Vagina (tissue), 2 donors: ENCODE results near the gene IL36G. TPM values are rescaled to one million over a fixed set of nuclear protein-coding genes. Genes with fewer than 3 reads are reported as not detected.

Experiments
- DNase-seq, 2 donors: peaks; one replicate each; pipeline ENCODE4 v3.0.0-alpha.2; 2017; ENCODE audit errors: extremely low spot score in 2 of 2
- H3K27ac ChIP-seq: fragments of 200-600 bp; sonication (generic); one replicate; pipeline ENCODE4 v1.5.1; 2019
- H3K27me3 ChIP-seq: fragments of 200-600 bp; sonication (generic); one replicate; pipeline ENCODE4 v1.5.1; 2019
- H3K36me3 ChIP-seq, 2 donors: fragments of 200-600 bp; sonication (generic); one replicate each; pipeline ENCODE4 v1.5.1; 2017 to 2019
- H3K4me1 ChIP-seq: fragments of 200-600 bp; sonication (generic); one replicate; pipeline ENCODE4 v1.5.1; 2019
- H3K4me3 ChIP-seq, 2 donors: fragments of 200-600 bp; sonication (generic); 1 replicate in 1 of 2; 2 replicates in 1 of 2; pipeline ENCODE4 v1.5.1; 2016 to 2019
- H3K9me3 ChIP-seq: fragments of 200-600 bp; sonication (generic); one replicate; pipeline ENCODE4 v1.5.1; 2019
- CTCF ChIP-seq, 3 experiments: fragments of 450-650 bp in 2 of 3; fragments of 200-600 bp in 1 of 3; sonication (generic) in 1 of 3; IDR thresholded peaks; one replicate each; pipeline ENCODE4 v1.5.1; 2017 to 2019; ENCODE audit warnings: antibody characterized with exemption in 3 of 3, mild to moderate bottlenecking in 2 of 3, moderate library complexity in 2 of 3
- POLR2A ChIP-seq, 2 donors: fragments of 450-650 bp; IDR thresholded peaks; one replicate each; pipeline ENCODE4 v1.6.1; 2017; ENCODE audit warnings: antibody characterized with exemption in 2 of 2, mild to moderate bottlenecking in 2 of 2, moderate library complexity in 2 of 2
- POLR2AphosphoS5 ChIP-seq, 2 donors: sonication (generic); formaldehyde crosslinking; IDR thresholded peaks; one replicate each; pipeline ENCODE4 v1.9.0; 2017; ENCODE audit warnings: antibody characterized with exemption in 2 of 2, mild to moderate bottlenecking in 2 of 2, low read depth in 1 of 2; ENCODE audit not compliant: insufficient read depth in 1 of 2
- intact Hi-C: fragments of 100-400 bp; cut with DNase I; formaldehyde crosslinking; loops from one replicate; pipeline ENCODE4 v1.15.1; 2023
- total RNA-seq: library from RNA; depleted of rRNA; stranded (reverse); fragments of >200 nt; gene quantifications from one replicate; pipeline ENCODE4 v1.2.3, GENCODE V29; 2016

The IL36G gene
- total RNA-seq, 1 donor from 2014 or later, result not detected

- Histone ChIP-seq H3K4me3 (no peak overlapping the region), H3K27me3 (no peaks in the 10 kb centered on the region), H3K9me3 (no peaks in the 10 kb centered on the region), H3K4me1 (no peaks in the 10 kb centered on the region), H3K36me3 (no peaks in the 10 kb centered on the region), H3K27ac (no peak overlapping the region)
- no peak for TF ChIP-seq POLR2AphosphoS5 (IDR thresholded peaks at IDR 0.05; ENCODE audit: insufficient read depth in 1 of 2, low read depth in 1 of 2)
- intact Hi-C loops, result no loop called here
- no peak for DNase-seq
These were observed 4.7 kb upstream of the IL36G start for GRCh38 chr2:112973156-112973555.

GRCh38 chr2:112979731-112980130 lies 1.9 kb downstream of the IL36G start:
- Histone ChIP-seq H3K27me3 (no peaks in the 10 kb centered on the region), H3K27ac (no peak overlapping the region), H3K9me3 (no peaks in the 10 kb centered on the region), H3K36me3 (no peaks in the 10 kb centered on the region), H3K4me1 (no peaks in the 10 kb centered on the region), H3K4me3 (no peak overlapping the region)
- TF ChIP-seq POLR2AphosphoS5 (IDR thresholded peaks at IDR 0.05; ENCODE audit: insufficient read depth in 1 of 2, low read depth in 1 of 2), result no peak
- TF ChIP-seq POLR2A (IDR thresholded peaks at IDR 0.05), result no peak
- TF ChIP-seq CTCF (IDR thresholded peaks at IDR 0.05), result no peak
- intact Hi-C loops, result no loop called here
- DNase-seq, result no peak

DNA sequence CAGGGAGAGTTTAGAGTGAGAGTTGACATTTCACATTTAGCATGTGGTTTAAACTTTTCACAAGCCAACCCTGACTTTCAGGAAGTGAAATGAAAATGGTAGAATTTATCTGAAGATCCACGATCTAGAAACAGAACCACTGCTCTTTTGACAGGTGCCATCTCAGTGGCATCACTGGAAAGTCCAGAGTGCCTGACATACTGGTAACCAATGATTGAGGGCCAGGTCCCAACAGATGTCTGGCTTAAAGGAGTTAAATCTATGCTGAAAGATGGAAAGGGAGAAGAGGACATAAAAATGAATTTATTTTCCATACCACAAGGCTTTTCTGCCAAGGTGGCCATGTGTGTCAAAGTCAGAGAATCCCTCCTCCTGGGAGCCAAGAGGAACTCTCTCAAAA lies 2.7 kb downstream of the IL36G start:
- Histone ChIP-seq H3K27ac (no peak overlapping the region), H3K4me3 (no peak overlapping the region), H3K36me3 (no peaks in the 10 kb centered on the region), H3K27me3 (no peaks in the 10 kb centered on the region), H3K9me3 (no peaks in the 10 kb centered on the region), H3K4me1 (no peaks in the 10 kb centered on the region)
- DNase-seq, result no peak
- intact Hi-C loops, result no loop called here
- no peak for TF ChIP-seq POLR2AphosphoS5 (IDR thresholded peaks at IDR 0.05; ENCODE audit: insufficient read depth in 1 of 2, low read depth in 1 of 2)
- TF ChIP-seq CTCF (IDR thresholded peaks at IDR 0.05), result no peak
- no peak for TF ChIP-seq POLR2A (IDR thresholded peaks at IDR 0.05)

DNA sequence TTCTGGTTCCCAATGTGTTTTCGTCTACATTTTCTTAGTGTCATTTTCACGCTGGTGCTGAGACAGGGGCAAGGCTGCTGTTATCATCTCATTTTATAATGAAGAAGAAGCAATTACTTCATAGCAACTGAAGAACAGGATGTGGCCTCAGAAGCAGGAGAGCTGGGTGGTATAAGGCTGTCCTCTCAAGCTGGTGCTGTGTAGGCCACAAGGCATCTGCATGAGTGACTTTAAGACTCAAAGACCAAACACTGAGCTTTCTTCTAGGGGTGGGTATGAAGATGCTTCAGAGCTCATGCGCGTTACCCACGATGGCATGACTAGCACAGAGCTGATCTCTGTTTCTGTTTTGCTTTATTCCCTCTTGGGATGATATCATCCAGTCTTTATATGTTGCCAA lies 7.3 kb downstream of the IL36G start:
- H3K4me3 ChIP-seq, result no peak overlapping the region
- H3K27me3 ChIP-seq, result no peaks in the 10 kb centered on the region
- H3K9me3 ChIP-seq, result no peaks in the 10 kb centered on the region
- H3K27ac ChIP-seq, result no peak overlapping the region
- intact Hi-C loops, result no loop called here
- no peaks in the 10 kb centered on the region for H3K4me1 ChIP-seq
- no peak for DNase-seq
- H3K36me3 ChIP-seq, result no peaks in the 10 kb centered on the region
- TF ChIP-seq POLR2AphosphoS5 (IDR thresholded peaks at IDR 0.05; ENCODE audit: insufficient read depth in 1 of 2, low read depth in 1 of 2), result no peak
- no peak for TF ChIP-seq POLR2A (IDR thresholded peaks at IDR 0.05)
- TF ChIP-seq CTCF (IDR thresholded peaks at IDR 0.05), result no peak

- Histone ChIP-seq H3K4me1 (no peaks in the 10 kb centered on the region), H3K4me3 (no peak overlapping the region), H3K9me3 (no peaks in the 10 kb centered on the region), H3K36me3 (no peaks in the 10 kb centered on the region), H3K27me3 (no peaks in the 10 kb centered on the region), H3K27ac (no peak overlapping the region)
- TF ChIP-seq POLR2AphosphoS5 (IDR thresholded peaks at IDR 0.05; ENCODE audit: insufficient read depth in 1 of 2, low read depth in 1 of 2) (no peak), POLR2A (IDR thresholded peaks at IDR 0.05) (no peak), CTCF (IDR thresholded peaks at IDR 0.05) (no peak)
- intact Hi-C loops, result no loop called here
- no peak for DNase-seq
These were observed 11.8 kb downstream of the IL36G start for GRCh38 chr2:112989611-112990010.

- no peaks in the 10 kb centered on the region for H3K36me3 ChIP-seq
- intact Hi-C loops, result no loop called here
- no peak overlapping the region for H3K4me3 ChIP-seq
- H3K27me3 ChIP-seq, result no peaks in the 10 kb centered on the region
- H3K9me3 ChIP-seq, result no peaks in the 10 kb centered on the region
- no peak overlapping the region for H3K27ac ChIP-seq
- TF ChIP-seq POLR2A (IDR thresholded peaks at IDR 0.05) (no peak), CTCF (IDR thresholded peaks at IDR 0.05) (no peak), POLR2AphosphoS5 (IDR thresholded peaks at IDR 0.05; ENCODE audit: insufficient read depth in 1 of 2, low read depth in 1 of 2) (no peak)
- no peak for DNase-seq
- H3K4me1 ChIP-seq, result no peaks in the 10 kb centered on the region
These were observed 16.0 kb downstream of the IL36G start for GRCh38 chr2:112993831-112994230.
